ENCODE measurements around the gene CPSF3. TPM values are rescaled to one million over a fixed set of nuclear protein-coding genes. Genes with fewer than 3 reads are reported as not detected.

Gene CPSF3
- total RNA-seq, 1 experiment from 2014 or later = 61.5 TPM

DNA sequence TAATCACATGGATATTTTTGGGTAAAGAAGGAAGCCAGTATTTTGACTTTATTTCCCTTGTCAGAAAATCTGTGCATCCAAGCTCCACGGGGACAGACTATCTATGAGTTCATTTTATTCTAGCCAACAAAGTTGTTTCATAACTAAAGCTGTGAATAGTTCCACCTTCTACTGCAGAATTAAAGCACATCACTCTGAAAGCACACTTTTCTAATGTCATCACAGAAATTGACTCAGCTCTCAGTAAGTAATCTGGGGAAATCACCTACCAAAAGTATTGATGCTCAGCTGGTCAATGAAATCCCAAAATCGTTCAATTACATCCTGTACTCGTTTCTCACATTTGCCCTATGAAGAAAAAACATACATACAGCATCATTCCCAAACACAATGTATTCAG is 70.0 kb downstream of the CPSF3 start:
- H4K20me1 ChIP-seq (ENCODE audit: insufficient read depth) = peaks cover 20% of the 10 kb centered on the region
- POLR2A ChIA-PET (ENCODE audit: unreplicated experiment) = no interaction called here
- H3F3A ChIP-seq (ENCODE audit: insufficient read depth, low read depth) = peaks cover 48% of the 10 kb centered on the region; the same call in 1 of the 2 replicates
- H3K4me2 ChIP-seq = no peak overlapping the region
- intact Hi-C loops (cut with micrococcal nuclease; ENCODE audit: unreplicated experiment) = no loop called here
- DNase-seq = no peak
- H3K4me3 ChIP-seq = no peak overlapping the region
- no peaks in the 10 kb centered on the region for H3K9me2 ChIP-seq (ENCODE audit: insufficient read depth)
- H3K79me2 ChIP-seq (ENCODE audit: low read depth) = no peaks in the 10 kb centered on the region
- H3K27me3 ChIP-seq (ENCODE audit: insufficient read depth, low read depth) = no peaks in the 10 kb centered on the region
- no TSS peak for BruUV-seq (replicated peaks)
- no peaks in the 10 kb centered on the region for H3K9me3 ChIP-seq (ENCODE audit: insufficient read depth, low read depth)
- peaks cover 60% of the 10 kb centered on the region for H3K36me3 ChIP-seq (ENCODE audit: low read depth)
- no peak overlapping the region for H2AFZ ChIP-seq
- no peak overlapping the region for H3K27ac ChIP-seq
- TF ChIP-seq, protein P1, sequence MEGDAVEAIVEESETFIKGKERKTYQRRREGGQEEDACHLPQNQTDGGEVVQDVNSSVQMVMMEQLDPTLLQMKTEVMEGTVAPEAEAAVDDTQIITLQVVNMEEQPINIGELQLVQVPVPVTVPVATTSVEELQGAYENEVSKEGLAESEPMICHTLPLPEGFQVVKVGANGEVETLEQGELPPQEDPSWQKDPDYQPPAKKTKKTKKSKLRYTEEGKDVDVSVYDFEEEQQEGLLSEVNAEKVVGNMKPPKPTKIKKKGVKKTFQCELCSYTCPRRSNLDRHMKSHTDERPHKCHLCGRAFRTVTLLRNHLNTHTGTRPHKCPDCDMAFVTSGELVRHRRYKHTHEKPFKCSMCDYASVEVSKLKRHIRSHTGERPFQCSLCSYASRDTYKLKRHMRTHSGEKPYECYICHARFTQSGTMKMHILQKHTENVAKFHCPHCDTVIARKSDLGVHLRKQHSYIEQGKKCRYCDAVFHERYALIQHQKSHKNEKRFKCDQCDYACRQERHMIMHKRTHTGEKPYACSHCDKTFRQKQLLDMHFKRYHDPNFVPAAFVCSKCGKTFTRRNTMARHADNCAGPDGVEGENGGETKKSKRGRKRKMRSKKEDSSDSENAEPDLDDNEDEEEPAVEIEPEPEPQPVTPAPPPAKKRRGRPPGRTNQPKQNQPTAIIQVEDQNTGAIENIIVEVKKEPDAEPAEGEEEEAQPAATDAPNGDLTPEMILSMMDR (conservative IDR thresholded peaks at IDR 0.05) = no peak
- TF ChIP-seq EZH2 (IDR thresholded peaks at IDR 0.05; ENCODE audit: low read depth) = no peak
- no peaks in the 10 kb centered on the region for H3K4me1 ChIP-seq (replicated peaks; ENCODE audit: insufficient read depth)
- CTCF ChIA-PET = no interaction called here

GRCh38 chr2:9494081-9494480 is 70.6 kb downstream of the CPSF3 start:
- H3K27me3 ChIP-seq (ENCODE audit: insufficient read depth, low read depth) = no peaks in the 10 kb centered on the region
- intact Hi-C loops (cut with micrococcal nuclease; ENCODE audit: unreplicated experiment) = no loop called here
- H3K79me2 ChIP-seq (ENCODE audit: low read depth) = no peaks in the 10 kb centered on the region
- H3K9me3 ChIP-seq (ENCODE audit: insufficient read depth, low read depth) = no peaks in the 10 kb centered on the region
- ChIA-PET CTCF (no interaction called here), POLR2A (ENCODE audit: unreplicated experiment) (no interaction called here)
- no peaks in the 10 kb centered on the region for H3K9me2 ChIP-seq (ENCODE audit: insufficient read depth)
- BruUV-seq (replicated peaks) = no TSS peak
- DNase-seq = no peak
- H4K20me1 ChIP-seq (ENCODE audit: insufficient read depth) = peaks cover 20% of the 10 kb centered on the region
- H3K4me3 ChIP-seq = no peak overlapping the region
- H3F3A ChIP-seq (ENCODE audit: insufficient read depth, low read depth) = peaks cover 53% of the 10 kb centered on the region; the same call in 1 of the 2 replicates
- H3K4me1 ChIP-seq (replicated peaks; ENCODE audit: insufficient read depth) = no peaks in the 10 kb centered on the region
- TF ChIP-seq EZH2 (IDR thresholded peaks at IDR 0.05; ENCODE audit: low read depth) = no peak
- TF ChIP-seq, protein P1 (conservative IDR thresholded peaks at IDR 0.05) = no peak
- H3K36me3 ChIP-seq (ENCODE audit: low read depth) = peaks cover 61% of the 10 kb centered on the region
- no peak overlapping the region for H3K27ac ChIP-seq
- no peak overlapping the region for H2AFZ ChIP-seq
- no peak overlapping the region for H3K4me2 ChIP-seq

- Histone ChIP-seq H4K20me1 (ENCODE audit: insufficient read depth) (peaks cover 46% of the 10 kb centered on the region), H3K27ac (no peak overlapping the region), H3K9me2 (ENCODE audit: insufficient read depth) (no peaks in the 10 kb centered on the region), H3K4me3 (no peak overlapping the region), H3K9me3 (ENCODE audit: insufficient read depth, low read depth) (no peaks in the 10 kb centered on the region), H3F3A (ENCODE audit: insufficient read depth, low read depth) (peaks cover 55% of the 10 kb centered on the region), H3K79me2 (ENCODE audit: low read depth) (no peaks in the 10 kb centered on the region), H3K27me3 (ENCODE audit: insufficient read depth, low read depth) (no peaks in the 10 kb centered on the region), H3K4me1 (replicated peaks; ENCODE audit: insufficient read depth) (no peaks in the 10 kb centered on the region), H3K4me2 (no peak overlapping the region), H3K36me3 (ENCODE audit: low read depth) (peaks cover 47% of the 10 kb centered on the region), H2AFZ (no peak overlapping the region)
- BruUV-seq (replicated peaks) = no TSS peak
- ChIA-PET CTCF (no interaction called here), POLR2A (ENCODE audit: unreplicated experiment) (no interaction called here)
- peak in 1 of 2 experiments; percentile 72 for DNase-seq
- TF ChIP-seq, protein P1 (conservative IDR thresholded peaks at IDR 0.05) = no peak
- no peak for TF ChIP-seq EZH2 (IDR thresholded peaks at IDR 0.05; ENCODE audit: low read depth)
- intact Hi-C loops (cut with micrococcal nuclease; ENCODE audit: unreplicated experiment) = no loop called here
Measured at GRCh38 chr2:9497017-9497416, 73.6 kb downstream of the CPSF3 start.
